Occipital lobe (tissue), 2 donors: ENCODE data around the gene CX3CR1. TPM values are rescaled to one million over a fixed set of nuclear protein-coding genes. Genes with fewer than 3 reads are reported as not detected.
A peak's percentile ranks its signal among the peaks of the same experiment; 100 is the strongest.
"Not testable (repeated sequence)": the region's sequence is repeated elsewhere in the genome, so short reads cannot be mapped to it uniquely, and the experiment has no call there.

Experiments used
- DNase-seq: peaks from one replicate; lab custom pipeline; 2025; lab: John Stamatoyannopoulos, UW
- total RNA-seq: library from RNA; depleted of rRNA; stranded (reverse); fragments of >200 nt; gene quantifications from one replicate; pipeline ENCODE4 v1.2.3, GENCODE V29; 2014

Gene CX3CR1
- total RNA-seq, 1 donor from 2014 or later: 11.4 TPM

DNA sequence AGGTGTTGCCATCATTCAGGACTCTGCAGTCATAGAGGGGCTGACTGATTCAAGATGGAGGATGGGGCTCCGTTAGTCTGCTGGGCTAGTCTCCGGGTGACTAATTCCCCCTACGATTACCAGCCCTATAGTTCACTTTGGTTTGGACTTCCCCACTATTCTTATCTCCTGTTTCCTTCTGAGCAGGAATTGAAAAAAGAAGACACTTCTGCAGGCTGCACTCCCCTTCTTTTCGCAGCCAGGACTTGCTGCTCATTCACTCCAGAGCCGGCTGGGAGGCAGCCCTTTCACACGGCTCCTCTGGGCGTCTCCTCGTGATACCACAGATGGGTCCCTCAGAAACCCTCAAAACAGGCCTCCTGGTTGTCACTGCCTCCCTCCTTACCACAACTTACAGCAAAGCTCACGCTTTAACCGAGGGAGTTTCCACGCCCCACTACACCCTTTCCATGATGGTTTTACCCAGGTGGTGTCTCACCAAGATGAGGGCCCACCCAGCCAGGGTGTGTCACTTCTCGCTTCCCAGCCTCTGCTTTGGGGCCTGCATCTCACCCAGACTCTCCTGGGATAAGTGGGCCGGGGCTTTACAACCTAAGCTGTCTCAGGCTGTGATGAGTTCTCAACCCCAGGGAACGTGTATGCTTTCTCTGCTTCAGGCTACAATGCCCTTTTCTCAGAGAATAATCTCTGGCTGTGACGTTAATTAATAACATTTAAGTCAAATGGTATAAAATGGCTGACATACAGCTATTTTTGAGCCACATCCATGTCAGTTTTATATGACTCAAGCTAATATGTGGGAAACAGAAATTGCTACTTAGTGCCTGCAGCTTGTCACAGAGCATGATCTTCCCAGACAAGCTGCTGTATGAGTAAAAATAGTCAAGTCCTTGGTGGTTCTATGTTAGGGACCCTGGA lies 11.9 kb downstream of the CX3CR1 start:
- DNase-seq: no peak

DNA sequence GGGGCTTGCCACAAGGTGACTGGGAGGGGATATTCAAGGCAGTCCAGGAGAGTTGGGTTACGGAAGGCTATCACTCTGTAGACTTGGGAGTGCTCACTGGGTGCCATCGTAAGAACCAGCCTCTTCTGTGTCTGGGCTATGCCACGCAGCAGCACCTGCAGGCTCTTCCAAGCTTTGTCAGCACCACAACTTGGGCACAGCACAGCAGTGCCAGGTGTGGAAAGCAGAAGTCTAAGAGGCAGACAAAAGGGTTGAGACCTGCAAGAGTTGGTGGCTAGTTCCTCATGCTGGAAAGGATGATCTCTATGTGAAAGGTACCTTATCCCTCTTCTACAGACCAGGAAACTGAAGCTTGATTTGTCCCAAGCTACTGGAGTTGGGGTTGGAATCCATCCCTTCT lies 15.8 kb downstream of the CX3CR1 start:
- no peak for DNase-seq

- DNase-seq: no peak
Observed at GRCh38 chr3:39263576-39263975, 16.3 kb downstream of the CX3CR1 start.

- DNase-seq: no peak
Observed at GRCh38 chr3:39262846-39263245, 17.0 kb downstream of the CX3CR1 start.

- DNase-seq: no peak
Observed at GRCh38 chr3:39261726-39262125, 18.1 kb downstream of the CX3CR1 start.

DNA sequence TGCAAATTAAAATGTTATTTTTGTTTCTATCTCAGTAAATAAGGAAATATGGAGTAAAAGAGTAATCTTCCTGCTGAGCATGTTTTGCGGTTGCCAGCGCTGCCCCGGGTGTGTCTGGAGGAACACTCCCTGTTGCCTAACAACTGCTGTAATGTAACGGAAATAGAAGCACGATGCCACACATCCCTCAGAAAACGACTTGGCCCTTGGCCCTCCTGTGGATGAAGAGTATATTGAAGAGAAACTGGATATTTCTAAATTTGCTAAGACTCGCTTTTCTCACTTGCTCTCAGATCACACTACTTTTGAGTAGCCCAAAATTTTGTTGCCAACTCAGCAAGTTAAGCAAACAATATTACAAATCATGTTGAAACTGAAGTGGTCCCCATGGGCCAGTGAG lies 18.9 kb downstream of the CX3CR1 start:
- peak; percentile 21 for DNase-seq

DNA sequence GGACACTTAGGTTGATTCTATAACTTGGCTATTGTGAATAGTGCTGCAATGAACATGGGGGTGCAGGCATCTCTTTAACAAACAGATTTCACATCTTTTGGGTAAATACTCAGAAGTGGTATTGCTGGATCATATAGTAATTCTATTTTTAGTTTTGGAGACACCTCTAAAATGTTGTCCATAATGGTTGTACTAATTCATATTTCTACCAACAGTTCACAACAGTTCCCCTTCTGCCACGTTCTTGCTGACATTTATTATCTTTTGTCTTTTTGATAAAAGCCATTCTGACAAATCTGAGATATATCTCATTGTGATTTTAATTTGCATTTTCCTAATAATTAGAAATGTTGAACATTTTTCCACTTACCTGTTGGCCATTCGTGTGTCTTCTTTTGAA lies 19.5 kb downstream of the CX3CR1 start:
- DNase-seq: no peak

- DNase-seq: no peak
Observed at GRCh38 chr3:39255503-39256325, 24.1 kb downstream of the CX3CR1 start.

DNA sequence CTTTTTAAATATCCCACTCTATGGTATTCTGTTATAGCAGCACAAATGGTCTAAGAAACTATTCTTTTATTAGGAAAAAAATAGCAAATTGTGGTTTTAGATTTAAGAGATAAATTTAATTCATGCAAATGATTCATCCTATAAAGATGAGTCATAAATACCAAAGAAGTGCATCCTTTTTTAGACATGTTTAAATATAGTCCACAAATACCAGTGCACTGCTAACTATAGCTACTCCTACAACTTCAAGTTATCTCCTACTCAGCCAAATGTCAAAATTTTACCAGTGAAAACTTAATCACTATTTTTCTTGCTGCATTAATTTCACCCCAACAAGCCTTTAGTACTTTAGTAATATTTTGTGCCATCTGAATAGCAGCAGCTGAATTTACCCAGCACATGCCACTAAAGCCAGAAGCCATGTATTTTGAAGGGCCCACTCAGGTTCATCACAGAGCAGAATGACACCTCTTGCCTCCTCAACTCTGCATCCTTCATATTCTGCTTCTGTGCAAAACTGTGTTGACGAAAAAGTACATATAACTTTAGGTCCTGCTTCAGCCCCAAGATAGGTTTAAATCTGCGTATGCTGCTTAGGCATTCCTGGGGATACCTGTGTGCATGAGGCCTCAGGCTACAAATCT lies 24.9 kb downstream of the CX3CR1 start:
- DNase-seq: no peak

DNA sequence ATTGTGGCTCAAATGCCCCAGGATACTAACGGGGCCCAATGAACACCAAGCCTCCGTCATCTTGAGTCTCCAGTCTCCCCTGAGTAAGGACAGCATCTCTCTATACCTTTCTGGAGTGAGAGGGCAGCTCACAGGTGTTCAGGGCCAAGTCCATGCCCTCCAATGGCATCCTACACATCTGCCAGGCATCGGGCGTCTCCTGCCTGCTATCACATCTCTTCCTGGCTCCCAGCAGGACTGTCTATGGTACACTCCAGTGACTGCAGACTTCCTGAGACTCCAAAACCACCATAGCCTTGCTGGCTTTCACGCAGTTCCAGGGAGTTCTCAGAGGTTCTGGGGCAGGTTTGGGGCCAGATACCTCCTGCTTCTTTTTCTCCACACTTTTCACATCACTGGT lies 28.3 kb downstream of the CX3CR1 start:
- DNase-seq: no peak

DNA sequence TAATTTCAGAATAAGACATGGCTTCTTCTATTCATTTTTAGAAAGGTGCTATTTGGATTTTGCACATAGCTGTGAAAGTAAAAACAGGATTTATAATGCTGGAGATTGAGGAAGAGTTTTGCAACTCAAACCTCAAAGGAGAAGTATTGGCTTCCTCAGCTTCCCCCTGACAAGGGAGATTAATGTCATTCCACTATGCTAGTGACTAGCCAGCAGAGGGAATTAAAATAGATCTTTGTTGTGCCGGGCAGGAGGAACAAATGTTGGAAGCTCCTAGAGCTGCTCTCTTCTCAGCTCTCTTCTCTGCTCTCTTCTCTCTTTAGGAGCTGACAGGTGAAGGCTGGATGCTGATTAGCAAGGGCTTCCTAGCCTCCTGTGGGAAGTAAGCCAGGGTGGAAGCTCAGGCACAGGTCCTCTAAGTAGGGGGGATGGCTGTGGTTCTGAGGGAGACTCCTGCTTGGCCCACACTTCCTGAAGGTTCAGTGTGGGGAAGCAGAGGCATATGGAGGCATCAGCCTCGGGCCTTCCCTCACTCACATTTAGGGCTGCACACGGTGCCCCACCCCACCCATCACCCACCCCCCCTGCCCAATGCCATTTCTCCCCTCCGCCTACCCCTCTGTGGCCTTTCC lies 29.6 kb downstream of the CX3CR1 start:
- DNase-seq: no peak

DNA sequence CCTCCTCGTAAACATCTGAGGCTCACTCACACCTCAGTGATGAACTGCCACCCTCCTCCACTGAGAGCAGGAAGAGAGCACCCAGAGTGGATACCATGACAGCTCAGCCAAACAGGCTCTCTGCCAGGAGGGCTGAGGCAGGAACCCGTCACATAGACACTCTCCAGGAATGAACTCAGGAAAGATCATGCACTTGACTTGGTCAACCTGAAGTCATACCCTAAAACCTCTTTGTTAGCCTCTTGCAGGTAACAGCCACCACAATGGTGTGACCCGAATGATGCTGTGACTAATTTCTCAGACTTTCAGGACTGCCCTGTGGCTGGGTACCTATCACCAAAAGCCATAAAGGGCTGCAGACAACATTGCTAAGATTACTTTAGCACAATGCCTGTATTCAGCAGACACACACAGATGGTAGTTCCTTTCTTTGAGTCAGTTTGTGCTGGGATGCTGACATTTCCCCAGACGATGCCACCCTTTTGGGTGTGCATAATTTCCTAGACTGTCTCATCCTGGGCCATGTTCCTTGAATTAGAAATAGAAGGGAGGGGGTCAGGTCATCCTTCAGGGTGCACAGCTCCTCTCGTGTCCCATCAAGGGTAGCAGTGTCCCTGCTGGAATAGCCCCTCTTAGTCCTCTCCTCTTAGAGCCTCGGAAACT lies 30.3 kb downstream of the CX3CR1 start:
- DNase-seq: no peak

GRCh38 chr3:39241561-39241960 lies 38.3 kb downstream of the CX3CR1 start:
- DNase-seq: no peak

DNA sequence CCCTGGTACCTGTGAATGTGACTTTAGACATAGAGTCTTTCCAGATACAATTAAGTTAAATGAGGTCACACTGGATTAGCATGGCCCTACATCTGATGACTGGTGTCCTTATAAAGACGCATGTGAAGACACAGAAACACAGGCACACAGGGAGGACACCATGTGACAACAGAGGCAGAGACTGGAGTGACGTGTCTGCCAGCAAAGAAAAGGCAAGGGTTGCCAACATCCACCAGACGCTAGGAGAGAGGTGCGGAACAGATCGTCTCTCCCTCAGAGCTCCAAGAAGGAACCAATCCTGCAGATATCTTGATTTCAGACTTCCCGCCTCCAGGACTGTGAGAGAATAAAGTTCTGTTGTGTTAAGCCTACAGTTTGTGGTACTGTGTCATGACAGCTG lies 42.8 kb downstream of the CX3CR1 start:
- DNase-seq: no peak

DNA sequence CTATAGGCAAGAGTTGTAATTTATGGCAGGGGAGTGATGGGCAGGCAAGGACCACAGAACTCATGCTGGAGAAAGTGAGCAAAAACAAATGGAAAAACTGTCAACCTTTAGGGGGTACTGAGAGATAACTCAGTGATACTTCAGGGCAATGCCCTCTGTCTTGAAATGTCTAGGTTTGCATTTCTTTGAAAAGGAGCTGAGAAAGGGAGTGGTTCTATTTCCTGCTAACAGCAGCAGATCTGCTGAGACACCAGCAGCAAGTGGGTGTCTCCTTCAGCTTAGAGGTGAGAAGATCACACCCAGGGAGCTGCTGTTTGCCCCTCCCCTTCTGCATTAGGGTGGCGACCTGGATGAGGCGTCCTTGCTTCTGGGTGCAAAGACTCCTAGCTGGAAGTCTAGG lies 45.2 kb downstream of the CX3CR1 start:
- DNase-seq: no peak

DNA sequence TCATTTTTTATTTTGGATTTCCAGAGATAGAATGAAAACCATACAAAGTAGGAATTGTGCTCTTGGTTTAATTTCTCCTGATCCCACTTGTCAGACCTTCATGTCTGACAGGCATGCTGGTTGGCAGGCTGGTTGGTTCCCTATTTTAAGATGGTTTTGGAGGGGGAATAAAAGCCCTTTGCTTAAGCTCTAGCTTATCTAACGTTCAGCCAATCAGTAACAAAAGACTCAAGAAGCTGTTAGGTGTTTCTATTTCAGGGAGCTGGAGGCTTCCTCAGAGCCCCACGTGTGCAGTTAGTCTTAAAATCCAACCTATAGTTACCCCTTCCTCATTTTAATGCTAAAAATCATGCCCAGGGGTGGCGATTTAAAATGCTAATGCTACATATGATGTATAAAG lies 47.0 kb downstream of the CX3CR1 start:
- no peak for DNase-seq

- no peak for DNase-seq
Observed at GRCh38 chr3:39230453-39230852, 49.4 kb downstream of the CX3CR1 start.

DNA sequence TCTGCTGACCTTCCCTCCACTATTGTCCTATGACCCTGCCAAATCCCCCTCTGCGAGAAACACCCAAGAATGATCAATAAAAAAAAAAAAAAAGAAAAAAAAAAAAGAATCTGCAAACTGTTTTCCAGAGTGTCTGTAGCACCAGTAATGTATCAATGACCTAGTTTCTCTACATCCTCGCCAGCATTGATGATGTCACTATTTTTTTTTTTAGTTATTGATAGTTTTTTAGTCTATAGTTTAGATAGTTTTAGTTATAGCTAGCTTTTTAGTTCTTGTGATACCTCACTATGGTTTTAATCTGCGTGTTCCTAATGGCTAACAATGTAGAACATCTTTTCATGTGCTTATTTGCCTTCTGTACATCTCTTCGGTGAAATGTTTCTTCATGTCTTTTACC lies 51.3 kb downstream of the CX3CR1 start:
- no peak for DNase-seq

DNA sequence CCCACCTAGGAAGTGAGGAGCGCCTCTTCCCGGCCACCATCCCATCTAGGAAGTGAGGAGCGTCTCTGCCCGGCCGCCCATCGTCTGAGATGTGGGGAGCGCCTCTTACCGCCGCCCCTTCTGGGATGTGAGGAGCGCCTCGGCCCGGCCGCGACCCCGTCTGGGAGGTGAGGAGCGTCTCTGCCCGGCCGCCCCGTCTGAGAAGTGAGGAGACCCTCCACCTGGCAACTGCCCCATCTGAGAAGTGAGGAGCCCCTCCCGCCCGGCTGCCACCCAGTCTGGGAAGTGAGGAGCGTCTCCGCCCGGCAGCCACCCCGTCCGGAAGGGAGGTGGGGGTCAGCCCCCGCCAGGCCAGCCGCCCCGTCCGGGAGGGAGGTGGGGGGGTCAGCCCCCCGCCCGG lies 52.2 kb downstream of the CX3CR1 start:
- DNase-seq: not testable (repeated sequence)

- DNase-seq: no peak
Observed at GRCh38 chr3:39226106-39226741, 53.6 kb downstream of the CX3CR1 start.

GRCh38 chr3:39224288-39224687 lies 55.5 kb downstream of the CX3CR1 start:
- DNase-seq: no peak
